CD4-positive, alpha-beta T cell treated with Interleukin-4 for 4 hours (primary cell): ENCODE results near the gene CDH16.
"Not testable (repeated sequence)": the region's sequence is repeated elsewhere in the genome, so short reads cannot be mapped to it uniquely, and the experiment has no call there.

Experiments used
- DNase-seq: peaks from one replicate; pipeline ENCODE4 v3.0.0-alpha.2; 2020

CDH16 gene

DNA sequence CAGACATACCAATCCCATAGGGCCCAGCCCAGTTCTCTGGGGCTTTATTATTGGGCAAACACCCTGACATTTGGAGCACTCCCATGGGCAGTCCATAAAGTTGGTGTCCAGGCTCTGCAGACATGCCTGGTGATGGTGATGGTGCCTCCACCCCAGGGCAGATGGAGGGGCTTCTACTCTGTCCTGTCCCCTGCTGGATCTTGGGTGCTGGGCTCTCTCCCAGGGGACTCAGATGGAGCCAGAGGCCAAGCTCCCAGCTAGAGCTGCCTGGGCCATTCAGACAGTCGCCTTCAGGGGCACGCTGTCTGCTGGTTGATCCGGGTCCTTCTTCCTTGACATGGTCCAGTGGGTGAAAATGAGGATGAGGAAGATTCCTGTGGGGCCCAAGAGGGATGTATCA is 10.6 kb downstream of the CDH16 start:
- no peak for DNase-seq

GRCh38 chr16:66906916-66907836 is 11.5 kb downstream of the CDH16 start:
- DNase-seq = no peak

- DNase-seq = no peak
Measured at GRCh38 chr16:66905633-66906539, 12.8 kb downstream of the CDH16 start.

DNA sequence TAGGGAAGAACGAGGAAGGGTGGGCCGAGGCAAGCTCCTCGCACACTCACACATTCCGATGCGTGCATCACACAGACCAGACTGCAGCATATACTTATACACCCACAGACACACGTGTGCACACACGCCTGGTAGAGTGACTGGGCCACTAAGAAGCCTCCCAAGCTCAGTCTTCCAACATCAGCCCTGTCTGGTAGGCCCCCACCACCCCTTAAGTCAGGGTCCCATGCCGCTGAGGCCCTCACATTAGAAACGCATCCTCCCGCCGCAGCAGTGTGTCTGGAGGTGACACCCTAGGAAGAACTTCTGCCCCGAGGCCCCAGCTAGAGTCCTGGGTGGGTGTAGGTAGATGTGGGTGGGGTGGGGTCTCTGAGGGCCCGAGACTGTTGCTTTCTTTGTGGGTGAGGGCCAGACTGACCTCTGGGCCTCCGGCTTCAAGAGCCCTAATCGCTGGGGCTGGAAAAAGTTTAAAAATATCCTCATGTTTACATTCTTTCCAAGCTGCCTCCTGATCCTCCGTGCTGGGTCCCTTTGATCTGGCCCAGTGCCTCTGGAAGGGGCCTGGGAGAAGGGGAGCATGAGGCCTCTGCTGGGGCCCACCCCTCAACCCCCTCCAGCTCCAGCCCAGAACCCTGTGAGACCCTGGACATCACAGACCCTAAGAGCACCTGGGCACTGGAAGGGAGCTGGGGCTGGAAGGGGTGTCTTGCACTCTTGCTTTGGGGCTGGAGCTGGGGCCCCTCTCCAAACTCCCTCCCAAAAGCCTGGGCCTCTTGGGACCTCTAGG is 13.6 kb downstream of the CDH16 start:
- DNase-seq = no peak

GRCh38 chr16:66904428-66904845 is 14.2 kb downstream of the CDH16 start:
- DNase-seq = no peak

DNA sequence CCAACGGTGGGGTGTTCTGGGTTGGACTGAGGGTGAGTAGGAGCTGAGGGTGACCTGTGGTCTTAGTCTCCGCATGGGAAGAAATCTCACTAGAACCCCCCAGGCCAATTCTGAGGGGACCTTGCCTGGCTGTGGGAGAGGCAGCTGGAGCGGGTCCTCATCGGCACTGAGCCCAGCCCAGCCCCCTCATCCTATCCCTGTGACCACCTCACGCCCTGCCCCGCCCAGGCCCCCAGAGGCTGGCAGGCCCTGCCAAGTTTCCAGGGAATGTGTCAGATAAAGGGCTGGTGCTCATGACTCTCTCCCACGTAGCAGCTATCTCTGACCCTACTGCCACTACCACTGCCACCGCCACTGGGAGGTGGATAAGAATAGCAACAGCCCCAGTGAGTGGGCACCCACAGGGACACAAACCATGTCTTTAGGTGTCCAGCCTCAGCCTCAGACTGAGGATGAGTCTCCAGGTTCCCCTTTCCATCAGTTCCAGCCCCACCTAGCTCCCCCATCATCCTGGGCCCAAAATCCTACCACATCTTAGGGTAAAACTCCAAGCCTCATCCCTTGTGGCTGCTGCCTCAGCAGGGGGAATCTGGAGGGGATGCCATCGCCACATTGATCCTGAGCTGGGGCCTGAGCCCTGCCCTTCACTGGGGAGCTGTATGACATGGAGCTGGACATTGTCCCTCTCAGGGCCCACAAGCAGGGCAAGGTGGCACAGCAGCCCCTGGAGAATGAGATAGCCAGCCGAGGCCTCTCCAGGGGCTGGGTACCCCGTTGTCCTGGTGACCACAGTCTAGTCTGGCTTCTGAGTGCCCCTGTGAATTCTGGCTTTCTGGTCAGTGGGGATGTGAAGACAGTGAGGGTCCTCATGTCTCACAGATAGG is 14.9 kb downstream of the CDH16 start:
- no peak for DNase-seq

DNA sequence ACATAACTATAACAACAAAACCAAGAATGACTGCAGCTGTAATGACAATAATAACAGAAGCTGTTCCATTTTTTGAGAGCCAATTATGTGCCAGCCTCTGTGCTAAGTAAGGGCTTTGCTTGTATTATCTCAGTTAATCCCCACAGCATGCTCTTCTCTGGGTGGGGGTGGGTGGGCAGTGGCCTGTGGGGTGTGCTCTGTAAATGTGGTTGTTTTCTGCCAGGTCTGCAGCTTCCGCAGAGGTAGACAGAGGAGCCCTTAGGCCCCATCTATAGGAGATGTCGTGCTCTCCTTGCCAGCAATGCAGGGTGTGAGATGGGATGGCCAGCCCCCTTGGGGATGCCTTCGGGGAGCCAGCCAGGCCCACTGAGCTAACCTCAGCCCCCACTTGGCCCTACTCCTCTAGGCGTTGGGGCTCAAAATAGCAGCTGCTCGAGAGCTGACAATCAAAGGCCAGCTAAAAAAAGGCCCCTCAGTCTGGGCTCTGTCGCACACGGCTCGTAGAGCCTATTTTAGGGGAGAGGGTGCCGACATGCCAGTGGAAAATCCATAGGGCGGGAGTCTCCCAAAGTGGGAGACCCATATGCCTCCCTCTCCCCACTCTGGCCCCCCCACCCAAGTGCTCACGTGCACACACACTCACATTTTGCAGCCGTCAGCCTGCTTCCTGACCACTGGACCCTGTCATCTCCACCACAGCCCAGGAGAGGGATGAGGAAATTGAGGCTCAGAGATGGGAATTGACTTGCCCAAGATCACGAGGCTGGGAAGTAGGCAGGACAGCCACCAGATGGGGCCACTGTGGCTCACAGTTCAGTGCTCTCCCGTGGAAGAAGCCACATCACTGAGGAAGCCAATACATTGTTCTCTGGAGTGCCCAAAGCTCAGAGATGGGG is 15.8 kb downstream of the CDH16 start:
- DNase-seq = no peak

DNA sequence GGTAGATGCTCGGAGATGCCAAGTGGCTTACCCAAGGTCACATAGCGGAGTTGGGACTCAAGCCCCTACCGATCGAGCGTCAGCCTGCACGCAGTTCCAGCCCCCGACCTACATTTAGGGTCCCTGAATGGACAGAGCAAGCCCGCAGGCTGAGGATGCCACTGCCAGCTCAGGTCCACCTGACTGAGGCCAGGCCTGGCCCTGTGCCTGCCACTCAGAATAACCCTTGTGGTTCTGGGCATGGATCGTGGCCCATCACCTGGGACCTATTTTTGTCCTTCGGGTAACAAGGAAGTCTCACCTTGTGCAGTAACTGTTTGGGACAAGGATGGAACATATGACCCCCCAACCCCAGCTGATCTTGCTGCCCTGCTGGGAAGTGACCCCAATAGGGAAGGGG is 17.1 kb downstream of the CDH16 start:
- DNase-seq = no peak

DNA sequence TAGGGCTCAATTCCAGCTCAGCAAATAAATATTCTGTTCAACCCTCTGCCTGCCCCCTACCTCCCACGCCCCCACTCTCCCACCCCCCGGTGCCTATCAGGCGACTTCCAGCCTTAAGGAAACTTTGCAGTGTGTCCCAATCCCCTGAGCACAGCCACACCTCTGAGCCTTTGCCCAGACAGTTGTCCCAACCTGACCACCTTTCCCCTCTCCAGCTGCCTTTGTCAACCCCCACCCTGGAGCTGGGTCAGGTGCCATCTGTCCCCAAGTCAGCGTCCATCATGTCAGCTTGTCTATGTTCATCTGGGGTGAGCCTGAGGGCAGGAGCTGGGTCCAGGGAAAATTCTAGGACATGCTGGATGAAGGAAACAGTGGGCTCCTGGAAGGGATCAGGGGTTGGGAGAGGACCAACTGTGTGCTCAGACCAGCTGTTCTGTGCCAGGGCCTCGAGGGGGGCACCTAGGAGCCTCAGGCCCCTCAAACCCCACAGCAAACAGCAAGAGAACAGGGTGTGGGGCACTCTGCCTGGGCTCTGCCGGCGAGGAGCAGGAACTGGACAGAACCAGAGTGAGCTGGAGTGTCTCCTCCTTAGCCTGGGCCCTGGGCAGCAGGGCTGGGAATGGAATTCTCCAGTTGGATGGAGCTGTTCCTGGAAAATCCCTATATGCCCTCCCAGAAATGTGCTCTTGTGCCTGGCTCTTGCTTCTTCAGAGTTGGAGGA is 17.8 kb downstream of the CDH16 start:
- no peak for DNase-seq

DNA sequence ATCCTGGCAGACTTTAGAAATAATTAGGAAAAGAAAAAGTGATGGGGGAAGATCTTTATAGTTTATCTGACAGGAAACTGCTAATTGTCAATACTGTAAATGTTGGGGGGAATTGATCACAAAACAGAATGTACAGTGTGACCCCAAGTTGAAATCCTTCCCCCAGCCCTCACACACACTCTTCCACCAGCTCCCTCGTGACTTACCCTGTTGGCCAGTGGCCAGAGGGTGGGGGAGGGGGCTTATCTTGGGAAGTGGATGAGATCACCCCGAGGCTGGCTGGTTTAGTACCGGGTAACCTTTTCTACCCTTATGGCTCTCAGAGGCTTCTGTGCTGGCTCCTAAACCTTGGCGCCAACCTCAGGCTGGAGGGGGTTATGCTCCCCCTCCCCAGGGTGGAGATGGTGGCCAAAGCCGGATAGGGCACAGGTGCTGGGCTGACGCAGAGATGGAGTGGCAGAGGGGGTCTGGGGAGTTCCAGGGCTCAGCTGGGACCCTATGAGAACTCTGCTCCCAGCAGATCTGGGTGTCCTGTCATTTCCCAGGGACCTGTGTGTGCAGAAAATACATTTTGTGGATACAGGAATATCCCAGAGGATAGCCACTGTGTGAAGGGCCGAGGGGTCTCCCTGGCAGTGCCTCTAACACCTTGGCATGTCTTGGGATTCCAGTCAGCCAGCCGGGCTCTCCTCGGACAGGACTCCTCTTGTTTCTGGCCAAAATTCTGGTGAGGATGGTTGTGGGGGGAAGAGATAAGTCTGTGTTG is 18.6 kb downstream of the CDH16 start:
- no peak for DNase-seq

GRCh38 chr16:66899310-66899944 is 19.3 kb downstream of the CDH16 start:
- no peak for DNase-seq

DNA sequence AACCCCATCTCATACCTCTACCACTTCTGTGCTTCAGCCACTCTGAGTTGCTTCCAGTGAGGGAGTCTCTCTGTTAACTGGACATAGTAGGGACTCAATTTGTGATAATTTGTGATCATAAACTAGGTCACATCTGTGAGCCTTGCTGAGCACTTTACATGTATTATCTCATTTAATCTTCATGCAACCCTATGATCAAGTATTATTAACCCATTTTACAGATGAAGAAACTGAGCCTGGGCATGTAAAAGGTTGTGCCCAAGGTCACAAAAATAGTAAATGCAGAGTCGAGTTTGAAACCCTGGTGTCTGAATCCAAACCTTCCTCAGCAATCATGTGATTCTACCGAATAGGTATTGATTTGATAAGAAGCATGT is 19.8 kb downstream of the CDH16 start:
- DNase-seq = no peak

- no peak for DNase-seq
Measured at GRCh38 chr16:66898207-66898606, 20.5 kb downstream of the CDH16 start.

DNA sequence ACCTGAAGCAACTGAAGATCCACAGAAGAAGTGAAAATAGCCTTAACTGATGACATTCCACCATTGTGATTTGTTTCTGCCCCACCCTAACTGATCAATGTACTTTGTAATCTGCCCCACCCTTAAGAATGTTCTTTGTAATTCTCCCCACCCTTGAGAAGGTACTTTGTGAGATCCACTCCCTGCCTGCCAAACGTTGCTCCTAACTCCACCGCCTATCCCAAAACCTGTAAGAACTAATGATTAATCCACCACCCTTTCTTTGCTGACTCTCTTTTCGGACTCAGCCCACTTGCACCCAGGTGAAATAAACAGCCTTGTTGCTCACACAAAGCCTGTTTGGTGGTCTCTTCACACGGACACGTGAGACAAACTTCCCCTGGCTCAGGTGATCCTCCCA is 22.0 kb downstream of the CDH16 start:
- not testable (repeated sequence) for DNase-seq

DNA sequence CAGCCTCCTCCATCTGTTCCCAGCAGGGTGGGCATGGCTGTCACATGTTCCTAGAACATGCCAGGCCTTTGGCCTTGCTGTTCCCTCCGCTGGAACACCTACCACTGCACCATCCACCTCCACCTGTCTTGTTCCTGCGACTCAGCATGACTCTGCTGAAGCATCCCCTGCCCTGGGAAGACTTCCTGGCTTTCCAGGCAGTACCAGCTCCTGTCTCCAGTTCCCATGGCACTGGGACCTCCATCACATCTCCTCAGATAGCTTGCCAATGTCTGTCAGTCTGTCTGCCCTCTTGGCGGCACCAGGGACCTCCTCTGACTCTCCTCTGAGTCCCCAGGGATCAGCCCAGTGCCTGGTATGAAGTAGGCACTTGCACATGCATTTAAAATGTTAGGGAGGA is 22.7 kb downstream of the CDH16 start:
- DNase-seq = no peak

DNA sequence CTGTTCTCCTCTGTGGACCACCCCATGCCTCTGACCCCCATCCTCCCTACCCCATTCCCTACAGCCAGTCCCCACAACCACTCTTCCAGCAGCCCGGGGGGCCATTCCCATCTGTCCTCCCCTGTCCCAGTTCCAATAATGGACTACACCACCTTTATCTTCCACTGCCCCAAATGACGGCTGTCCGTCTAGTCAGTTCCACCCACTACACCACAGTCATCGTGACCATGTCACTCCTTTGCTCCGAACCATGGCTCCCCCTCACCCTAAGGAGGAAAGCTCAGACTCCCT is 23.1 kb downstream of the CDH16 start:
- no peak for DNase-seq

DNA sequence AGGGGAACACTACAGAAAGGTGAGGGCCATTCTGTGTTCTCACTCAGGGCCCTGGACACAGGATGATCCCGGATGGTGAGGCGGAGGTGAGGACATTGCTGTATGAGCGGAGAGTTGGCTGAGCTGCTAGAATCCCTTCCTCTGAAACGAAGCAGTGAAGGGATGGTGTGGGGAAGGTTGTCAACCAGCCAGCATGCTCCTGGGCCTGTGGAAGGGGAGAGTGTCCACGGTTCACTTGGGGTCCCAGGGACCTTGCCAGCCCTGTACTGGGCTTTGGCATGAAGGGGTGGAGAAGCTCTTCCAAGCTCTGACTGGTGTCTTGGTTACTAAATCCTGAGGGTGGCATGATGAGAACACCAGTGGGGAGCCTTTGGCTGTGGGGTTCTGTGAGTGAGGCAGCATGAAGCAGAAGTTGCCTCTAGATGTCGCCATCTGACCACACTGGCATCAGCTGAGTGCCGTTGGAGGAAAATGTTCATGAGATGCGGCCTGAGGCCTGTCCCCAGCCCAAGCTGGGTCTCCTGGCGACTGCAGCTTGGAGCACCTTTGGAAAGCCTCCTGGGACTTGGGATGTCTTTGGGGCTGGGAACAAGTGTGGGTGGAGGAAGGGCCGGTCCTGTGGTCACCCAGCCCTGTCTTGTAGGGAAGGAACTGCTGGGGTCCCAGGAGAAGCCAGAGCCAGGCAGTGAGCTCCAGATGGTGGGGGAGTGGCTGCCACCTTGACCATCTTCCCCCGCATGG is 23.6 kb downstream of the CDH16 start:
- peak; percentile 56 for DNase-seq

DNA sequence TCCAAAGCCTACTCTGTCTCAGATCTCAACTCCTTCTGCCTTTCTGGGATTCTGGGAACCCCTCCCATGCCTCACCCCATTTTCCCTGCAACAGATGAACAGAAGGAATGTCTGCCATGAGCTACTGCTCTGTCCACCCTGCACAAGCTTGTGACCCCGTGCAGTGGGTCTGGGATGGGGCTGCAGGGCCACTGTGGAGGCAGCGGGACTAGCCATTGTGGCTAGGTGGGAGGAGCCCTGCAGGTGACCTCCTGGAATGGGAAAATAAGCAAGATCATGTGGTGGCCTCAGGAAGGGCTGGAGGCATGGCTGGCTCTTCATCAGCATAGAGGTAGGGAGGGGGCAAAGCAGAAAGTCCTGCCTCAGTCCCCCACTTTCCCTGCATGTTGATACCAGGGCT is 24.6 kb downstream of the CDH16 start:
- no peak for DNase-seq
